Thyroid gland (tissue), 4 donors: Measurements from ENCODE around the gene HACD1.

Experiments
- CTCF ChIP-seq, 6 experiments: fragments of 200-600 bp in 3 of 6; fragments of 450-650 bp in 3 of 6; sonication (generic) in 3 of 6; IDR thresholded peaks; one replicate each; pipeline ENCODE4 v1.5.1; 2016 to 2019; ENCODE audit warnings: antibody characterized with exemption in 6 of 6, mild to moderate bottlenecking in 2 of 6, inconsistent platforms in 1 of 6, moderate library complexity in 1 of 6
- POLR2A ChIP-seq, 2 donors: fragments of 450-650 bp; IDR thresholded peaks; one replicate each; pipeline ENCODE4 v1.6.1; 2017; ENCODE audit warnings: antibody characterized with exemption in 2 of 2, mild to moderate bottlenecking in 2 of 2, moderate library complexity in 1 of 2

- TF ChIP-seq CTCF (IDR thresholded peaks at IDR 0.05) (no peak), POLR2A (IDR thresholded peaks at IDR 0.05) (no peak)
Observed at GRCh38 chr10:17585016-17585415, 32.2 kb downstream of the HACD1 start.
